PFSK-1 (cell line): ENCODE results near the gene OLFM2.

Source experiments
- POLR2AphosphoS5 ChIP-seq: IDR thresholded peaks from 2 replicates; pipeline ENCODE4 v1.6.1; 2012; ENCODE audit warnings: low read depth, mild to moderate bottlenecking, control low read depth, low read length, moderate library complexity
- SIN3A ChIP-seq: IDR thresholded peaks from 2 replicates; pipeline ENCODE4 v1.6.1; 2012; ENCODE audit warnings: mild to moderate bottlenecking, low read length, moderate library complexity, borderline replicate concordance; ENCODE audit not compliant: insufficient read depth
- TAF1 ChIP-seq: IDR thresholded peaks from 2 replicates; pipeline ENCODE4 v1.6.1; 2012; ENCODE audit warnings: low read length, control low read depth, borderline replicate concordance; ENCODE audit not compliant: insufficient read depth

GRCh38 chr19:9885077-9885552 is 51.2 kb downstream of the OLFM2 start:
- TF ChIP-seq POLR2AphosphoS5 (no peak), SIN3A (no peak), TAF1 (no peak)
